Astrocyte of the cerebellum (primary cell): ENCODE results near the gene HECTD1.
"Not testable (repeated sequence)": the region's sequence is repeated elsewhere in the genome, so short reads cannot be mapped to it uniquely, and the experiment has no call there.

Source experiments
- DNase-seq: peaks from one replicate; pipeline ENCODE4 v3.0.0-alpha.2; 2011; ENCODE audit warnings: low read depth
- H3K4me3 ChIP-seq: 2 replicates; pipeline ENCODE4 v1.5.1; 2011; ENCODE audit warnings: mild to moderate bottlenecking, low read depth, low read length, moderate library complexity
- CTCF ChIP-seq: IDR thresholded peaks from 2 replicates; pipeline ENCODE4 v1.5.1; 2012; ENCODE audit warnings: low read length, low read depth, moderate library complexity, mild to moderate bottlenecking; ENCODE audit errors: missing control alignments
- in situ Hi-C: cut with HindIII; loops from 2 replicates; pipeline ENCODE4 v1.10.0; 2017; ENCODE audit warnings: low sequenced_read_pairs

Gene HECTD1

GRCh38 chr14:31106768-31107167 lies 100.8 kb downstream of the HECTD1 start:
- no peak for DNase-seq
- no peak for TF ChIP-seq CTCF
- in situ Hi-C loops, result no loop called here
- no peak overlapping the region for H3K4me3 ChIP-seq

- TF ChIP-seq CTCF, result no peak
- DNase-seq, result no peak
- H3K4me3 ChIP-seq, result no peak overlapping the region
- in situ Hi-C loops, result no loop called here
Observed at GRCh38 chr14:31097081-31097480, 110.5 kb downstream of the HECTD1 start.

GRCh38 chr14:31096255-31096654 lies 111.3 kb downstream of the HECTD1 start:
- DNase-seq, result no peak
- in situ Hi-C loops, result no loop called here
- H3K4me3 ChIP-seq, result no peak overlapping the region
- no peak for TF ChIP-seq CTCF

- in situ Hi-C loops, DNase-seq, H3K4me3 ChIP-seq: not testable (repeated sequence)
Observed at GRCh38 chr14:31095817-31096216, 111.8 kb downstream of the HECTD1 start.

GRCh38 chr14:31093884-31094839 lies 113.4 kb downstream of the HECTD1 start:
- in situ Hi-C loops, result not testable (repeated sequence)

GRCh38 chr14:31092160-31092708 lies 115.4 kb downstream of the HECTD1 start:
- H3K4me3 ChIP-seq, result no peak overlapping the region
- in situ Hi-C loops, result no loop called here
- no peak for DNase-seq
- TF ChIP-seq CTCF, result no peak

More at GRCh38 chr14:31093884-31094839, 113.4 kb downstream of the HECTD1 start:
- not testable (repeated sequence) for DNase-seq, H3K4me3 ChIP-seq

- no peak for TF ChIP-seq CTCF
- peak; percentile 42 for DNase-seq
- H3K4me3 ChIP-seq, result no peak overlapping the region
- in situ Hi-C loops, result no loop called here
Observed at GRCh38 chr14:31090883-31091764, 116.5 kb downstream of the HECTD1 start.

- H3K4me3 ChIP-seq, DNase-seq, in situ Hi-C loops: not testable (repeated sequence)
Observed at GRCh38 chr14:31086466-31086865, 121.1 kb downstream of the HECTD1 start.
